ENCODE measurements around the gene CCN5.

The CCN5 gene

DNA sequence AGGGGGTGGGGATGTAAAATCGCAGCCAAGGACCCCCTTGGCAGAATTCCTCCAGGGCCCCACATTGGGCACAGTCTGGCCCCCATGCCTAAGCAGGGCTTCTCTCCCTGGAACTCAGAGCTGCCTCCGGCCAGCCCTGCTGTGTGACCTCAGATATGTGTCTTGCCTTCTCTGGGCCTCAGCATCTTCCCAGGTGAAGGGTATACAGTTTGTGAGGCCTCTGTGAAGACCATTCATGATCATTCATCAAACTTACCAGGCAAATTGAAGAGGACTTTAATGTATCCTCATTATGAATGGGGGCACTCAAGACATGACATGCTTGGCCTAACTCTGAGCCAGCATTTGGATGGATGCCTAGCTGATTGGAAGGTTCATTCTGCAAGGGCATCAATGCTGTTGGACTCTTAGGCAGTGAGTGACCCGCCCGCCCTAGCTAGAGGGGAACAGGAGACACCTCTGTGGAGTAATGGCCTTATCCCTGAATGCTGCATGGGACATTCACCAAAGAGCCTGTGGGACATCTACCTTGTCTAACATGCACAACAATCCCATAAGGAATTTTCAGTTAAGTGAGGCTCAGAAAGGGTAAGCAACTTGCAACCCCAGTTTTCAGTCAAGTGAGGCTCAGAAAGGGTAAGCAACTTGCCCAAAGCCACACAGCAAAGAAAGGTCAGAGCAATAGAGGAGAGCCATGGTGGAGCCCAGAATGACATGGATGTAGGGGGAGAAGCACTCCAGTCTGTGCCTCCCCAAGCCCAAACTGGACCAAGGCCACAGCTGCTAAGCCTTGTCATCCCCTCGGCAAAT, 535 bp downstream of the CCN5 start:
- DNase-seq (ENCODE audit: low read depth, low spot score) = no peak

DNA sequence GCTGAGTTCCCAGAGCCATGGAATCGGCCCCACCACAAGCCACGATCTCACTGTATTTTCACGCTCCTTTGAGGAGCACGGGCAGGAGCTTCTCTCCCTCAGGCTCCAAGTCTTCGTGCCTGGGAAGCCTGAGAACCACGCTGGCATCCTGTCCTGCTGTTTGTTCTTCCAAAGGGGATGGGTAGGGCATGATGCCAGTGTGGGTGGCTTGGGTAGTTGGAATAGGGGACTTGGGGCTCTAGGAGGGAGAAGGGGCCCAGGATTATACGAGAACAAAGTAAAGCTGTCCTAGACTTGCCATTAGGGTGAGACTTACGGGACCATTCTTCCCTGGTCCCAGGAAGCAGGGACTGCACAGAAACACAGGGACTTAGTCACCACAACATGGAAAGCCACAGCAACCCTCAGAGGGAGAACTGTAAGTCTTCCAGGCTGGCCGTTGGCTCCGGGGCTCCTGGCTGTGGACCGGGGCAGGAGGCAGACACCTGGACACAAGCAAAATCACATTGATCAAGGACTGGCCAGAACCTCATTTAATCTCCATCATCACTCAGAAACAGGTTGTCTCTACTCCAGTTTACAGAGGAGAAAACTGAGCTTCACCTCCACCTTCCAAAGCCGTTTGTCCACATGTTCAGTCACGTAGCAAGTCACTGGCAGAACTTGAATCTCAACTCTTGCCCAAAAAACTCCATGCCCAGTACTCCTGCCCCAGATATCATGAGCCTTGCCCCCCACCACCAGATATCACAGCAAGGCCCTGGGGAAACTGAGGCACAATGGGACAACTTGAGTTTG, 1.3 kb downstream of the CCN5 start:
- no peak for DNase-seq (ENCODE audit: low read depth, low spot score)

DNA sequence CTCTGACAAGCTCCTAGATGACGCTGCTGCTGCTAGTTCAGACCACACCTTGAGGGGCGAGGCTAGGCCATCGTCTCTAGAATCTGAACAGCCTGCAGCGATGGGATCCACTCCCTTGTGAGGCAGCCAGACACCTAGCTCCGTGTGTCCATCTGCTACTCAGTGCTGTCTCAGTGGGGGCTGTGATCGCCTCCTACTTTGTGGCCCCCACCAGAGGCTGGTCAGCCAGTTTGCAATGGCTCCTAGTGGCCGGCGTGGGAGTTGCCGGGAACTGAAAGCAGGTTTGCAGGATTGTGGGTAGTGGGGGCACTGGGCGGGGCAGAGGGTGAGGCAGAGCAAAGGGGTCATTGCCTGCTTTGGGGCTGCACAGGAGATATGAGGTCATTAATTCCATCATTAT, 2.8 kb downstream of the CCN5 start:
- DNase-seq (ENCODE audit: low read depth, low spot score) = no peak

DNA sequence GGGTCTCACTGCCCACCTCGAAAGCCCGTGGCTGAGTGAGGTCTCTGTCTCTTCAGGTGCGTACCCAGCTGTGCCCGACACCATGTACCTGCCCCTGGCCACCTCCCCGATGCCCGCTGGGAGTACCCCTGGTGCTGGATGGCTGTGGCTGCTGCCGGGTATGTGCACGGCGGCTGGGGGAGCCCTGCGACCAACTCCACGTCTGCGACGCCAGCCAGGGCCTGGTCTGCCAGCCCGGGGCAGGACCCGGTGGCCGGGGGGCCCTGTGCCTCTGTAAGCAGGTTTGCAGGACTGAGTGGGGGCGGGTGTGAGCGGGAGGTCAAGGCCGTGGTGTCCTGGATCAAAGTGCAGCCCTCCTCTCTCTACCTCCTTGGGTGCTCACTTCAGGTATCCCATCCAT, 4.7 kb downstream of the CCN5 start:
- DNase-seq (ENCODE audit: low read depth, low spot score) = no peak

DNA sequence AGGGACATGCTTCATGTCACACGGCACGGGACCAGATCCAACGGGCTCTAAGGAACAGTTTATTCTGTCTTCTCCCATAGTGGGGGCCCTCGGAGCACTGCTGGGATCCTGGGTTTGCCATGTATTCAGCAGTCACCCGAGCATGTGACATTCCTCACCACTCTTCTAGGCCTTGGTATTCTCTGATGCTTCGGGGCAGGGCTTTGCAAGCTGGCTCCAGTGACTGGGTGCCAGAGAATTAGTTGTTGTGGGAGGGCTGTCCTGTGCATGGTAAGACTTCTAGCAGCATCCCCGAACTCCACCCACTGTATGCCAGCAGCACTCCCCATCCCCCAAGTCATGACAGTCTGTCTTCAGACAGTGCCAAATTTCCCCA, 5.4 kb downstream of the CCN5 start:
- DNase-seq (ENCODE audit: low read depth, low spot score) = no peak

DNA sequence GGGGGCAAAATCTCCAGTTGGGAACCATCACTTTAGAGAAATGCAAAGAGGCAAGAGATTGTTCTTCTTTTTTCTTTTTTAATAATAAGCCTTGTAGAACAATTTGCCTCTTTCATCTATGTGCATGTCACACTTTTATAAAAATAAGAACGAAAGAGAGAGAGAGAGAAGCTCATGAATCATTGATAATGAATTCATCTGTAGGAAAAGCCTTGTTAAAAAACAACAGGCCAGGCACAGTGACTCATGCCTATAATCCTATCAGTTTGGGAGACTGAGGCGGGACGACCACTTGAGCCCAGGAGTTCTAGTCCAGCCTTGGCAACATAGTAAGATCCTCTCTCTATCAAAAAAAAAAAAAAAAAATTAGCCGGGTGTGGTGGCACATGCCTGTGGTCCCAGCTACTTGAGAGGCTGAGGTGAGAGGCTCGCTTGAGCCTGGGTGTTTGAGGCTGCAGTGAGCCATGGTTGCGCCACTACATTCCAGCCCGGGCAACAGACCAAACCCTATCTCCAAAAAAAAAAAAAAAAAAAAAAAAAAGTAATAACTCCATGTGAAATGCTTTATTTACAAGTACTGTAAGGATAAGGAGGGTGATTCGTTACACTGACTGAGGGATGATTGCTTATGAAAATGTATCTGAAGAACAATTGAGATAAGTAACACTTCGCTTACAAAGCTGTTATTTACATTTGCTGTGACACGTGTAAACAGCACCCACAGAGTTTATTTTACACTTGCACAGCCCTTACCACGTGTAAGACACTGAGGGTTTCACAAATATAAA, 6.0 kb downstream of the CCN5 start:
- DNase-seq (ENCODE audit: low read depth, low spot score) = no peak

DNA sequence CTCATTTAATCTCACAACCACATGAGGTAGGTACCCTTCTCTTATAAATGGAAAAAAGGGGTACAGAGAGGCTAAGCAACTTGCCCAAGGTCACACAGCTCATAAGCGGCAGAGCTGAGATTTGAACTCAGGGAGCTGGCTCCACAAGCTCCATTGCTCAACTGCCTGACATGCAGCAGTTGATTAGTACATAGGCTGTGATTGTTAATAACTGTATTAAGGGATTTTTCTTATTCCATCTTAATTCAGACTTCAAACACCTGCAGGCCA, 6.6 kb downstream of the CCN5 start:
- no peak for DNase-seq (ENCODE audit: low read depth, low spot score)

DNA sequence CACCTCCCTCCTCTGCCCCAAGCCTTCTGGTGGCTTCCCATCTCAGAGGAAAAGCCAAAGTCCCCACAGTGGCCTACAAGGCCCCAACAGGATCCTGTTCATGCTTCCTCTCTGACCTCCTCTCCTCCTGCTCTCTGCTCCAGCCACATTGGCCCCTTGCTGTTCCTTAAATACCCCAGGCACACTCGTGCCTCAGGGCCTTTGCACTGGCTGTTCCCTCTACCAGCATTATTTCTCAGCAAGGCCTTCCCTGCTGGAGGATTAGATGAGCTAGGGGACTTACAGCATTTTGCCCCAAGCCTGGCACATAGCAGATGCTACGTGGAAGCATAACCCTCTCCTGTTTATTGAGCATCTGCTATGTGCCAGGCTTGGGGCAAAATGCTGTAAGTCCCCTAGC, 7.8 kb downstream of the CCN5 start:
- DNase-seq (ENCODE audit: low read depth, low spot score) = no peak

DNA sequence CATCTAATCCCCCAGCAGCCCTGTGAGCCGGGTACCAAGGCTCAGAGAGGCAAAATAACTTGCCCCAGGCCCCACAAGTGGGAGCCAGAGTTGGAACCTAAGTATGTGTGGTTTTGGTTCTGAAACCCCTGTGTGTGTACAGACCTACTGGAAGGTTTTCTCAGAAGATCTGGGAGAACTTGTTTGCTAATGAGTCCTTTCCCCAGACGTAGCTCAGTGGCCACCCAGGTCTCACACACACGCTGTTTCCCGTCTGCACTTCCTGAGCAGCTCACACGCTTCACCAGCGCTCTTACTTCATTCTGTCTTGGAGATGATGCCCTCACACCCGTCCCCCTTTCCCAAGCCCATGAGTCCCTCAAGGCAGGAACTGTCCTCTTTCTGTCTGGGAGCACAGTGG, 8.2 kb downstream of the CCN5 start:
- DNase-seq (ENCODE audit: low read depth, low spot score) = no peak

DNA sequence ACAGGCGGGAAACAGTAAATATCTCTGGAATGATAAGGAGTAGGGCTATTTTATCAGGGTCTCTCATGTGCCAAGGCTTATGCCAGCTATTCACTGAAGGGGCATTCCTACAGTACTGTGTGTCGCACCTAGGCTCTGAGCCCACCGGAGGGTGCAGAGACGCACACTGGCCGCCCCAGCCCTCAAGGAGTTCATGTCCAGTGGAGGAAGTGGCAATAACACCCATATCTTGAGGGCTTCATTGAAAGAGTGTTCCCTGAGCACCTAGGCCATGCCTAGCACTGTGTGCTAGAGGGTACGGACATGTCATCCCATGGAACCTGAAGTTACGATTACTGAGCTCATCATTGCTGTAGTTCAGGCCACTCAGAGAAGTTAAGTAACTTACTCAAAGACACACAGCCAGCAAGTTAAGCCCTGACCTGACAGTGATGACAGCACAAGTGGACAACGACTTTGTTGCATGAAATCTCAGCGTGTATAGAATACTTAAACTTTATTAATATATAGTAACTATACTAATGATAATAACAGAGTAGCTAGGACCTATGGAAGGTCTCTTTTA, 8.7 kb downstream of the CCN5 start:
- no peak for DNase-seq (ENCODE audit: low read depth, low spot score)

DNA sequence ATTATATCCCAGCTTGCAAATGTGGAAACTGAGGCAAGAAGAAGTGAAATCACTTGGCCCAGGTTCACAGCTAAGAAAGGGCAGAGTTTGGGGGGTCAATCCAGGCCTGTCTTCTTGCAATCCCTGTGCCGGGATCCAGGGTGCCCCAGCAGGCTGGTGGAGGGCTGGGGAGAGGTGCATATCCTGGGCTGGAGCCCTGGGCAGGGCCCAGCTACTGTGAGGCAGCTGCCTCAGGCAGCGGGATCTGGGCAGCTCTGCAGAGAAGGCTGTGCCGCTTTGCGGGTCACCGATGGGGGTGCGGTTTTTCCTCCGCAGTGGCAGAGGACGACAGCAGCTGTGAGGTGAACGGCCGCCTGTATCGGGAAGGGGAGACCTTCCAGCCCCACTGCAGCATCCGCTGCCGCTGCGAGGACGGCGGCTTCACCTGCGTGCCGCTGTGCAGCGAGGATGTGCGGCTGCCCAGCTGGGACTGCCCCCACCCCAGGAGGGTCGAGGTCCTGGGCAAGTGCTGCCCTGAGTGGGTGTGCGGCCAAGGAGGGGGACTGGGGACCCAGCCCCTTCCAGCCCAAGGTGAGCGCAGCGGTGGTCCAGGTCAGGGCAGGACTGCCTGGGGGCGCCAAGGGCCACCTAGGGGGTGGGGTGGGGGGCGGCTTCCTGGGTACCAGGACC, 9.4 kb downstream of the CCN5 start:
- DNase-seq (ENCODE audit: low read depth, low spot score) = no peak

DNA sequence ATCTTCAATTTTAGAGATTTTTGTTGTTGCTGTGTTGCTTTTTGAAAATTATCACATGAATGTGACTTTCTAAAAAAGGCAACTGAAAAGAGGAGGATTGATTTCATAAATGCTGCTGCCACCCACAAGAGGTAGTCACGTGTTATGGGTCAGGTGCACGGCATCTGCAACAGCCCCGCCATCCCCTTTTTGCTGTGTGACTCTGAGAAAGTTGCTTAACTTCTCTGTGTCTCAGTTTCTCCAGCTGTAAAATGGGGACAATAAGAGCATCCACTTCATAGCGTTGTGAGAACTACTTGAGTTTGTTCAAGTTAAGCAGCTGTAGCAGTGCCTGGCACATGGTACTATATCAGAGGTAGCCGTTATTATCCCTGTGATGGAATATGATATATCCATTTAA, 10.7 kb downstream of the CCN5 start:
- no peak for DNase-seq (ENCODE audit: low read depth, low spot score)

DNA sequence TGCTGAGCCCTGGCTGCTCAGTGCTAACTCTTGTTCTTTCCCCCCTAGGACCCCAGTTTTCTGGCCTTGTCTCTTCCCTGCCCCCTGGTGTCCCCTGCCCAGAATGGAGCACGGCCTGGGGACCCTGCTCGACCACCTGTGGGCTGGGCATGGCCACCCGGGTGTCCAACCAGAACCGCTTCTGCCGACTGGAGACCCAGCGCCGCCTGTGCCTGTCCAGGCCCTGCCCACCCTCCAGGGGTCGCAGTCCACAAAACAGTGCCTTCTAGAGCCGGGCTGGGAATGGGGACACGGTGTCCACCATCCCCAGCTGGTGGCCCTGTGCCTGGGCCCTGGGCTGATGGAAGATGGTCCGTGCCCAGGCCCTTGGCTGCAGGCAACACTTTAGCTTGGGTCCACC, 11.9 kb downstream of the CCN5 start:
- DNase-seq (ENCODE audit: low read depth, low spot score) = no peak

DNA sequence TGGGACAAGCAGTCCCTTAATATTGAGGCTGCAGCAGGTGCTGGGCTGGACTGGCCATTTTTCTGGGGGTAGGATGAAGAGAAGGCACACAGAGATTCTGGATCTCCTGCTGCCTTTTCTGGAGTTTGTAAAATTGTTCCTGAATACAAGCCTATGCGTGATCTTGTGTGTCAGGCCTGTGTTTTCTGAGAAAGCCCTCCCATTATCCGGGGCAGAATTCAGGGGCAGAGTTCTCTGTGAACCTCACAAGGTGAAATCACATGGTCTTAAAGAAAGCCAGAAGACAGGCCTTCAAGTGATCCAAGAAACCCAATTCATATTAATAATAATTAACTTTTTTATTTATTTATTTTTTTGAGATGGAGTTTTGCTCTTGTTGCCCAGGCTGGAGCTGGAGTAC, 12.5 kb downstream of the CCN5 start:
- DNase-seq (ENCODE audit: low read depth, low spot score) = no peak

DNA sequence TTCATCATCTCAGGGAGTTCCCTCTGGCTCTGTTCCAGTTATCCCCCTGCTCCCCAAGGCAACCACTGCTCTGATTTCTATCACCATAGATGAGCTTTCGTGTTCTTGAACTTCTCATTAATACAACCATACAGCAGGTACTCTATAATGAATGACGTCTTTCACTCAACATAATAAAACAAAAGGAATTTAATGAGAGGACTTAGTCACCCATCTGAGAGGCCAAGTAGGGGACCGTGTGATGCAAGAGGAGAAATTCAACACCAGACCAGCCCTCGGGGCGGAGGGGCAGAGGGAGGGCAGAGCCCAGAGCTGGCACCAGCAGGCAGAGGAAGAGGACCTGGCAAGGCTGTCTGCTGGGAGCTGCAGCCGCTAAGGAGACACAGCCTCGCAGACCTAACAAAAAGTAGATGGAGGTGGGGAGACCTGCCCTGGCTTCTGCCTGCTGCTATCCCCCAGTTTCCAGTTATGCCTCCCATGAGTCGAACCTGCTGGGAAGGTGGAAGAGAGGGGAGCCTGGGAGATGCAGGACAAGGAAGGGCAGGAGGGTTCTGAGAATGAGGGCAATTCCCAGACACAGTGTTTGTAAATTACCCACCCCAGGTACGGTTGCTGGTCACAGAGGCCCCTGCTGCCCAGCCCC, 13.8 kb downstream of the CCN5 start:
- no peak for DNase-seq (ENCODE audit: low read depth, low spot score)

DNA sequence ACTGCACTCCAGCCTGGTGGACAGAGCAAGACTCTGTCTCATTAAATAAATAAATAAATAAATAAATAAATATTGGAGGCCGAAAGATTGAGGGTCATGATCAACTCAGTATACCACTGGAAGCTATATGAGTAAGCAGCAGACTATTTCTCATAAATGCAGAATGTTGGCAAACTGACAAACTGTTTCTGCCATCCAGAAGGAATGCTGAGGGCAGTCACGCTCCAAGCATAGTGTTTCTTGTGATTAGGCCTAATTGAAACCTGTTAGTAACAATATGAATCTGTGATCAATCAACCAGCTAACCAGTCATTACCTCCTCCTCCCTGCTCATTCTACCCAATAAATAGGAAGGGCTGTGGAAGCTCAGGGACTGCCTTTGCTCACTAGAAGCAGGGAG, 15.3 kb downstream of the CCN5 start:
- DNase-seq (ENCODE audit: low read depth, low spot score) = no peak

DNA sequence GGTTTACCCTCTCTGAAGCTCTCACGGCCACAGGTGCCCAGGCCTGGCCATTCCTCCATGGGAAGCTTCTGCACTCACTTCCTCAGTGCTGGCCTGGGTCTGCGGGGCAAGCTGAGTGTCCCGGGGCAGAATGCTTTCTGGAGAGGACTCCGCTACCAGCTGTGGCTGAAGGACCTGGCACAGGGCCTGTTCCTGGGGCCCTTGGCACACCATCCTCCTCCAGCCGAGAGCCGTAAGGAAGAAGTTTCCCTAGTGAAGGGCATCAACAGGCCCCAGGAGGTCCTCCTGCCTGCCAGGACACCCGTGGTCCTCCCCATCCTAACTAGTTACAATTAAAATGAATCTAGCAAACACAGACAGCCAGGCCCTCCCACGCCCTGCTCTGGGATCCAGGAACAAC, 16.5 kb downstream of the CCN5 start:
- DNase-seq (ENCODE audit: low read depth, low spot score) = no peak

DNA sequence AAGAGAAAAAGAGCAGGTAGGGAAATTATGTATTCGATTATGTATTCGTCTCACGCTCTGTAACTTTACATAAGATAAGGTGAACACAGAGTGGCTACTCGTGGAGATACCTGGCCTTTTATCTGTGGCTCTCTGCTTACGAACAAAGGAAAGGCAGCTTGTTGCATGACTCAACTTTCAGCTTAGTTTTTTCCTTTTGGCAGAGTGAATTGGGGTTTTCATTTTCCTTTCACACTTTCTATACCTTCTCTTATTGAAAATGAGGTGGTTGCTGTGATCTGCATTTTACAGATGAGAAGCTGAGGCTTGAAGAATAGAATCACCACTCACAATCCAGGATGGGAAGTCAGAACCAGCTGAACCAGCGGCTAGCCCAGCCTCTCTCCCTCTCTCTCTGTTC, 17.2 kb downstream of the CCN5 start:
- no peak for DNase-seq (ENCODE audit: low read depth, low spot score)

DNA sequence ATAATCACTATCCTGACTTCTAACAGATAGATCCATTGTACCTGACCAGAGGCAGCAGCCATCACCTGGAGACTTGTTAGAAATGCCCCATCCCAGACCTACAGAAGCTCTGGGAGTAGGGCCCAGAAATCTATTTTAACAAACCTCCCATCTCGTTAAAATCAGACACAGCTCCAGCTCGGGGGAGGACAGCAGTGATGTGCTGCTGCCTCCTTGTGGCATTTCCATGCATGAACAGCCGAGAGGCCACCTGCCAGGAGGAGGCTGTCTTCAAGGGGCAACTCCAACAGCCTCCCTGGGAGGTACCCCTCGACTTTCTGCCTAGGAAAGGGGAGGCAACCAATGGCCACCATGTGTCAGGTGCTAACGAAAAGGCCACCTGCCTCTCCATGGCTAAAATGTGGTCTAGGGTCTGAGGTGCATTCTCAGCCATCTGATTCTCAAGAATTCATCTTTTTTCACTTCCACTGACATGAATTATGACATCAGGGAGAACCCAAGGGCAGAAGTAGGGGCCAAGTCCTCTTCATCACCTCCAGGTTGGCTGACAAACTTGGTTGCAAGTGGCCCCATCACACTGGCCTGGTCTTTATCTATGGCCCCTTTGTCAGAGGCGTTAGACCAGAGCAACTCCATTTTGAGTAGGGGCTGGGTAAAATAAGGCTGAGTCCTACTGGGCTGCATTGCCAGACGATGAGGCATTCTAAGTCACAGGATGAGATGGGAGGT, 18.3 kb downstream of the CCN5 start:
- DNase-seq (ENCODE audit: low read depth, low spot score) = peak; percentile 57

DNA sequence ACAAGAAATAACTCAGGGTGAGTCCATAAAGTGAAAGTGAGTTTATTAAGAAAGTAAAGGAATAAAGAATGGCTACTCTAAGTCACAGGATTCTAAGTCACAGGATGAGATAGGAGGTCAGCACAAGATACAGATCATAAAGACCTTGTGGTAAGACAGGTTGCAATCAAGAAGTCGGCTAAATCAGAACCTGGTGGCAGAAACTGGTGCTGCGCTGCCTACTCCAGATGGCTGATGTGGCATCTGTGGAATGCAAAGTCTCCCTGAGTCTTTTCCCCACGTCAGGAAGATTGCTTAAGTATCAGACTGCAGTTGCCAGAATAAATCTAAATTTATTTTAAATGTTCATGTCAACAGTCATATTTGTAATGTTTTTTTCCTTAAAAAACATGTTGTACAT, 19.8 kb downstream of the CCN5 start:
- no peak for DNase-seq (ENCODE audit: low read depth, low spot score)

DNA sequence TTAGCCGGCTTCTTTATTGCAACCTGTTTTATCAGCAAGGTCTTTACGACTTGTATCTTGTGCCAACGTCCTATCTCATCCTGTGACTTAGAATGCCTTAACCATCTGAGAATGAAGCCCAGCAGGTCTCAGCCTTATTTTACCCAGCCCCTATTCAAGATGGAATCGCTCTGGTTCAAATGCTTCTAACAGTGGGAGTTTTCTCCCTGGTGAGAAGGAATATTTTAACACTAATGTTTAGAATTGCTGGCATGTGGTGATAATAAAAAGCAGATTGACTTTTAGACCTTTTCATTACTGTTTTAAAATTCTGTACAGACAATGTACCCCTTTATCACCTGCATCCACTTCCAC, 20.6 kb downstream of the CCN5 start:
- no peak for DNase-seq (ENCODE audit: low read depth, low spot score)

Data from iPS DF 19.7 (cell line).